GM19239 (cell line): ENCODE measurements around the gene VMP1.
"Not testable (repeated sequence)": the region's sequence is repeated elsewhere in the genome, so short reads cannot be mapped to it uniquely, and the experiment has no call there.

Experiments
- DNase-seq: peaks from one replicate; pipeline ENCODE4 v3.0.0; 2011; ENCODE audit warnings: low spot score; ENCODE audit not compliant: insufficient read length
- FAIRE-seq: peaks from 2 replicates; lab custom pipeline; 2011; peaks lifted over from hg19 to GRCh38; lab: Jason Lieb, UNC

Gene VMP1

GRCh38 chr17:59832883-59833379 is 125.5 kb downstream of the VMP1 start:
- no peak for FAIRE-seq
- DNase-seq, result no peak

- FAIRE-seq (peak; percentile 82), DNase-seq (no peak)
These were observed 130.0 kb downstream of the VMP1 start for GRCh38 chr17:59837308-59838051.

GRCh38 chr17:59838052-59838916 is 130.8 kb downstream of the VMP1 start:
- DNase-seq, result no peak
- no peak for FAIRE-seq

- DNase-seq (no peak), FAIRE-seq (no peak)
These were observed 132.3 kb downstream of the VMP1 start for GRCh38 chr17:59839651-59840328.

- FAIRE-seq (no peak), DNase-seq (no peak)
These were observed 133.1 kb downstream of the VMP1 start for GRCh38 chr17:59840329-59841090.

GRCh38 chr17:59841091-59841881 is 133.8 kb downstream of the VMP1 start:
- not testable (repeated sequence) for DNase-seq, FAIRE-seq

- FAIRE-seq, result not testable (repeated sequence)
These were observed 134.4 kb downstream of the VMP1 start for GRCh38 chr17:59841882-59842263.

GRCh38 chr17:59842901-59843652 is 135.6 kb downstream of the VMP1 start:
- DNase-seq (no peak), FAIRE-seq (peak; percentile 37)

More at GRCh38 chr17:59841882-59842263, 134.4 kb downstream of the VMP1 start:
- DNase-seq, result not testable (repeated sequence)

GRCh38 chr17:59844884-59845594 is 137.6 kb downstream of the VMP1 start:
- DNase-seq (no peak), FAIRE-seq (no peak)

- DNase-seq, result no peak
- FAIRE-seq, result peak; percentile 45
These were observed 138.3 kb downstream of the VMP1 start for GRCh38 chr17:59845595-59846393.

GRCh38 chr17:59846394-59847165 is 139.1 kb downstream of the VMP1 start:
- no peak for FAIRE-seq
- no peak for DNase-seq

- DNase-seq (no peak), FAIRE-seq (no peak)
These were observed 140.9 kb downstream of the VMP1 start for GRCh38 chr17:59848385-59848668.

GRCh38 chr17:59848778-59849177 is 141.3 kb downstream of the VMP1 start:
- no peak for FAIRE-seq
- DNase-seq, result no peak

- DNase-seq, FAIRE-seq: not testable (repeated sequence)
These were observed 142.9 kb downstream of the VMP1 start for GRCh38 chr17:59850311-59850710.

- no peak for DNase-seq
- FAIRE-seq, result no peak
These were observed 144.3 kb downstream of the VMP1 start for GRCh38 chr17:59851439-59852375.
